A549 (cell line): Measurements from ENCODE around the gene AARSD1. TPM values are rescaled to one million over a fixed set of nuclear protein-coding genes. Genes with fewer than 3 reads are reported as not detected.
"Not testable (repeated sequence)": the region's sequence is repeated elsewhere in the genome, so short reads cannot be mapped to it uniquely, and the experiment has no call there.

Experiments used
- ATAC-seq, 2 experiments: fragments of 200-7000 bp in 1 of 2; fragments of >200 bp in 1 of 2; cut with Nextera tagmentation in 1 of 2; cut with Tn5 transposase in 1 of 2; 3 replicates each; pipeline versions ENCODE4 v1.8.0 to v1.9.1; 2018 to 2020; ENCODE audit warnings: mild to moderate bottlenecking in 1 of 2, moderate library complexity in 1 of 2
- CTCF ChIA-PET: fragments of 300-600 bp; sonication (Branson Sonifier 250); formaldehyde crosslinking; extraction: SDS; loops from one replicate; lab custom pipeline; 2021; ENCODE audit warnings: antibody characterized with exemption, inconsistent platforms; lab: Yijun Ruan, JAX
- POLR2A ChIA-PET: fragments of 350-600 bp; formaldehyde crosslinking; extraction: SDS; loops from one replicate; lab custom pipeline; 2021; ENCODE audit warnings: antibody characterized with exemption, inconsistent platforms; lab: Yijun Ruan, JAX
- DNase-seq, 2 experiments: peaks; one replicate each; pipeline versions ENCODE4 v3.0.0 to v3.0.0-alpha.2; 2011 to 2016; ENCODE audit warnings: low read depth in 1 of 2, low spot score in 1 of 2
- FAIRE-seq: peaks from 2 replicates; lab custom pipeline; 2011; peaks lifted over from hg19 to GRCh38; lab: Jason Lieb, UNC
- H3K27ac ChIP-seq, 2 experiments: fragments of >200 bp; sonication (Bioruptor Twin); formaldehyde crosslinking; 3 replicates each; pipeline ENCODE4 v1.5.1; 2016 to 2017
- H3K4me1 ChIP-seq: fragments of >200 bp; sonication (Bioruptor Twin); formaldehyde crosslinking; 3 replicates; pipeline ENCODE4 v1.6.1; 2016
- H3K4me2 ChIP-seq: fragments of >200 bp; sonication (Bioruptor Twin); formaldehyde crosslinking; 3 replicates; pipeline ENCODE4 v1.6.1; 2016
- H3K4me3 ChIP-seq: fragments of >200 bp; sonication (Bioruptor Twin); formaldehyde crosslinking; 3 replicates; pipeline ENCODE4 v1.5.1; 2016
- H3K9me3 ChIP-seq: fragments of >200 bp; sonication (Bioruptor Twin); formaldehyde crosslinking; 3 replicates; pipeline ENCODE4 v1.6.1; 2016
- CBX8 ChIP-seq: fragments of 200-600 bp; sonication (generic); IDR thresholded peaks from 2 replicates; pipeline ENCODE4 v1.6.1; 2016
- CEBPB ChIP-seq, 2 experiments: fragments of >200 bp in 1 of 2; sonication (Bioruptor Twin) in 1 of 2; formaldehyde crosslinking in 1 of 2; IDR thresholded peaks; 2 replicates each; pipeline ENCODE4 v1.6.1; 2012 to 2016
- CHD4 ChIP-seq: fragments of 200-600 bp; sonication (generic); IDR thresholded peaks from 2 replicates; pipeline ENCODE4 v1.6.1; 2016; ENCODE audit warnings: antibody characterized with exemption, mild to moderate bottlenecking, borderline replicate concordance
- CTCF ChIP-seq: fragments of >200 bp; sonication (Bioruptor Twin); formaldehyde crosslinking; IDR thresholded peaks from 3 replicates; pipeline ENCODE4 v1.5.1; 2016
- ESRRA ChIP-seq: fragments of 150-350 bp; IDR thresholded peaks from 2 replicates; pipeline ENCODE4 v1.6.1; 2014; ENCODE audit warnings: mild to moderate bottlenecking, low read length, borderline replicate concordance
- HOXA7 ChIP-seq: fragments of 250-450 bp; sonication (Bioruptor Pico); IDR thresholded peaks from 2 replicates; pipeline ENCODE4 v1.5.0; 2020; ENCODE audit warnings: mild to moderate bottlenecking, moderate library complexity
- HOXB13 ChIP-seq: fragments of 250-450 bp; sonication (Bioruptor Pico); IDR thresholded peaks from 2 replicates; pipeline ENCODE4 v1.5.0; 2020; ENCODE audit warnings: low read depth, mild to moderate bottlenecking, moderate library complexity
- JUN ChIP-seq, 2 experiments: fragments of >200 bp; sonication (Bioruptor Twin); formaldehyde crosslinking; IDR thresholded peaks; 2 replicates in 1 of 2; 3 replicates in 1 of 2; pipeline ENCODE4 v1.6.1; 2016 to 2017
- MYC ChIP-seq: IDR thresholded peaks from 2 replicates; pipeline ENCODE4 v1.6.1; 2012; ENCODE audit warnings: mild to moderate bottlenecking, inconsistent platforms, low read length, improper control_type of control experiment, borderline replicate concordance
- NFE2L2 ChIP-seq: fragments of 150-350 bp; conservative IDR thresholded peaks from 2 replicates; pipeline ENCODE4 v1.6.1; 2014; ENCODE audit warnings: low read length
- NPAS2 ChIP-seq: fragments of 250-450 bp; sonication (Bioruptor Pico); IDR thresholded peaks from 2 replicates; pipeline ENCODE4 v1.8.0; 2022; ENCODE audit warnings: mild to moderate bottlenecking, moderate library complexity, borderline replicate concordance
- RAD21 ChIP-seq, 2 experiments: fragments of >200 bp in 1 of 2; sonication (Bioruptor Twin) in 1 of 2; formaldehyde crosslinking in 1 of 2; IDR thresholded peaks in 1 of 2; conservative IDR thresholded peaks in 1 of 2; 2 replicates in 1 of 2; 3 replicates in 1 of 2; pipeline ENCODE4 v1.6.1; 2012 to 2018; ENCODE audit warnings: inconsistent platforms in 1 of 2
- TFCP2L1 ChIP-seq: fragments of 250-450 bp; sonication (Bioruptor Pico); IDR thresholded peaks from 2 replicates; pipeline ENCODE4 v1.5.0; 2021; ENCODE audit warnings: mild to moderate bottlenecking
- TP53 ChIP-seq: fragments of 250-450 bp; sonication (Bioruptor Pico); IDR thresholded peaks from 2 replicates; pipeline ENCODE4 v1.5.0; 2021; ENCODE audit warnings: mild to moderate bottlenecking, moderate library complexity
- ZFP36 ChIP-seq: fragments of 450-650 bp; IDR thresholded peaks from 2 replicates; pipeline ENCODE4 v1.6.1; 2014; ENCODE audit warnings: borderline replicate concordance; ENCODE audit not compliant: partially characterized antibody
- WGBS: methylation state at CpG from one replicate; pipeline ENCODE4 v1.1.6; 2017; ENCODE audit errors: missing lambda C conversion rate; 5-methylcytosine and 5-hydroxymethylcytosine counted together
- polyA plus RNA-seq, 4 experiments: library from polyadenylated mRNA; depleted of rRNA in 3 of 4; stranded (reverse); fragments of >200 nt; fragmentation: RNase III in 1 of 4; extraction: RNeasy Plus Mini Kit Qiagen cat#74134 plus additional on column Dnase treatment in 1 of 4; gene quantifications; 2 replicates in 3 of 4; 3 replicates in 1 of 4; pipeline ENCODE4 v1.2.3, GENCODE V29; 2011 to 2017
- TF ChIP-seq, protein P1 (sequence below): fragments of >200 bp; sonication (Bioruptor Twin); formaldehyde crosslinking; IDR thresholded peaks from 2 replicates; pipeline ENCODE4 v1.6.1; 2016
- TF ChIP-seq, protein P2 (sequence below): fragments of >200 bp; sonication (Bioruptor Twin); formaldehyde crosslinking; IDR thresholded peaks from 3 replicates; pipeline ENCODE4 v1.6.1; 2016
- TF ChIP-seq, protein P3 (sequence below): fragments of 150-350 bp; IDR thresholded peaks from 2 replicates; pipeline ENCODE4 v1.6.1; 2014; ENCODE audit warnings: low read depth, mild to moderate bottlenecking, low read length
- TF ChIP-seq, protein P4 (sequence below): IDR thresholded peaks from 2 replicates; pipeline ENCODE4 v1.6.1; 2012

The AARSD1 gene
- polyA plus RNA-seq, 2 of the 4 experiments (the other 2 are of a cell fraction): 66.6 to 70.7 TPM

DNA sequence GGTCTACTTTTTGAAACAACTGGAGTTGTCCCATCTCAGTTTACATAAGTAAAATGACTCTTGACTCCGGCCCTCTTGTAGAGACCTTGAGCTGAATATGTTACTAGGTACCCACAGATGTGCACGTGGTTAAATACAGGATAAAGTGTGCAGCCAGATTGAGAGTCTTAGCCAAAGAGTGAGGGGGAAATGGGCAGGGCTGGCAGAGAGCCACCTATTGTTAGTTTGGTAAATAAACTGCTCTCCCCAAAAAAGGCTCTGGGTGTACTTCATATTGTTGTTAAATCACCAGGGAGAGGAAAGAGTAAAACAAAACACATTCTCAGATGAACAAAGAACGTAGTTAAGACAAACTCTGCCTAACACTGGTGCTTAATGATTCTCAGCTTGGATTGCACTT is 43.3 kb downstream of the AARSD1 start:
- ATAC-seq (peak in 1 of 2 experiments; percentile 42; a peak in 3 of 6 replicates), DNase-seq (no peak), FAIRE-seq (no peak)
- ChIA-PET POLR2A (no interaction called here), CTCF (interaction anchor here (0.8 to 17.6 kb wide), 7 partner anchors 8 to 157 kb away, joined by 3 to 372 read pairs (median 5); partner anchors contain the start of genes AOC2 and AOC3)
- no peak overlapping the region for H3K4me3 ChIP-seq
- H3K4me2 ChIP-seq: no peak overlapping the region
- 48% methylated on average over 3 of the region's 3 CpGs for WGBS
- H3K9me3 ChIP-seq: no peaks in the 10 kb centered on the region
- TF ChIP-seq CEBPB (IDR thresholded peaks at IDR 0.05): no peak
- TF ChIP-seq RAD21 (conservative IDR thresholded peaks at IDR 0.05 in 1 of 2, IDR thresholded peaks at IDR 0.05 in 1 of 2): no peak
- TF ChIP-seq TP53 (CRISPR knock-in tag): no peak
- TF ChIP-seq JUN (IDR thresholded peaks at IDR 0.05): no peak
- H3K27ac ChIP-seq: no peak overlapping the region
- H3K4me1 ChIP-seq: peaks cover 10% of the 10 kb centered on the region

DNA sequence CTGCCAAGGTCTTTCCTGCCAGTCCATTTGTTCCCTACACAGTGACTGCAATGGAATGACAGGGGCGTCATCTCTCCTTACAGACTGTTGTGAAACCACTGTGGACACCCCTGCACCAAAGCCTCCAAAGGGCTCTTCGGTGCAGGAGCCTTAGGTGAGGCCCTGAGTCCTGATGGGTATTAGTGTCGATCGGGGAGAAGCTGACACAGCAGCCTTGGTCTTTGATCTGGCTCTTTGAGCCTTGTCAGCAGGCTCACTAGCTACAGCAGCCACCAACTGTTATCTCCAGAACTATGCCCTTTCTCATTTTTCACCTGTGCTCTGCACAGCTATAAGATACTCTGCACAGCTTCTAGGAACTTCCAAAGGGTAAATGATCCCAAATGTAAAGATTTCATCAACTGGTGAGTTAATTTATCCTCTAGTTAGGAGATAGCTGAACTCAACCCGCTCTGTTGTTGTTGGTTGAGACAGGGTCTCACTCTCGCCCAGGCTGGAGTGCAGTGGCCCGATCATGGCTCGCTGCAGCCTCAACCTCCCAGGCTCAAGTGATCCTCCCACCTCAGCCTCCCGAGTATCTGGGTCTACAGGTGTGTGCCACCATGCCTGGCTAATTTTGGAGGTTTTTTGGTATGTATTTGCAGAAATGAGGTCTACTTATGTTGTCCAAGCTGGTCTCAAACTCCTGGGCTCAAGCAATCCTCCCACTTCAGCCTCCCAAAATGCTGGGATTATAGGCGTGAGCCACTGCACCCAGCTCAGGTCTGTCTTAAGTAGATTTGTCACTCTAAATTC is 44.0 kb downstream of the AARSD1 start:
- peaks cover 10% of the 10 kb centered on the region for H3K4me1 ChIP-seq
- peak in 1 of 2 experiments; percentile 42; a peak in 3 of 6 replicates for ATAC-seq
- H3K27ac ChIP-seq: no peak overlapping the region
- H3K4me3 ChIP-seq: no peak overlapping the region
- CTCF ChIA-PET: interaction anchor here (0.8 to 17.6 kb wide), 8 partner anchors 9 to 157 kb away, joined by 3 to 372 read pairs (median 5); partner anchors contain the start of genes AOC2 and AOC3
- H3K4me2 ChIP-seq: no peak overlapping the region
- H3K9me3 ChIP-seq: no peaks in the 10 kb centered on the region
- WGBS: 91% methylated on average over 10 of the region's 10 CpGs
- FAIRE-seq: no peak
- POLR2A ChIA-PET: interaction anchor here (1.0 kb wide), 1 partner anchor 78 kb away, joined by 3 read pairs; the partner anchor contains the start of gene RPL27
- no peak for TF ChIP-seq MYC
- TF ChIP-seq, protein P1, sequence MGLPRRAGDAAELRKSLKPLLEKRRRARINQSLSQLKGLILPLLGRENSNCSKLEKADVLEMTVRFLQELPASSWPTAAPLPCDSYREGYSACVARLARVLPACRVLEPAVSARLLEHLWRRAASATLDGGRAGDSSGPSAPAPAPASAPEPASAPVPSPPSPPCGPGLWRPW: no peak
- TF ChIP-seq ZFP36: no peak
- no peak for TF ChIP-seq HOXB13 (CRISPR knock-in tag)
- no peak for TF ChIP-seq CTCF
- TF ChIP-seq, protein P2, sequence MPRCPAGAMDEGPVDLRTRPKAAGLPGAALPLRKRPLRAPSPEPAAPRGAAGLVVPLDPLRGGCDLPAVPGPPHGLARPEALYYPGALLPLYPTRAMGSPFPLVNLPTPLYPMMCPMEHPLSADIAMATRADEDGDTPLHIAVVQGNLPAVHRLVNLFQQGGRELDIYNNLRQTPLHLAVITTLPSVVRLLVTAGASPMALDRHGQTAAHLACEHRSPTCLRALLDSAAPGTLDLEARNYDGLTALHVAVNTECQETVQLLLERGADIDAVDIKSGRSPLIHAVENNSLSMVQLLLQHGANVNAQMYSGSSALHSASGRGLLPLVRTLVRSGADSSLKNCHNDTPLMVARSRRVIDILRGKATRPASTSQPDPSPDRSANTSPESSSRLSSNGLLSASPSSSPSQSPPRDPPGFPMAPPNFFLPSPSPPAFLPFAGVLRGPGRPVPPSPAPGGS: no peak
- TF ChIP-seq, protein P3, sequence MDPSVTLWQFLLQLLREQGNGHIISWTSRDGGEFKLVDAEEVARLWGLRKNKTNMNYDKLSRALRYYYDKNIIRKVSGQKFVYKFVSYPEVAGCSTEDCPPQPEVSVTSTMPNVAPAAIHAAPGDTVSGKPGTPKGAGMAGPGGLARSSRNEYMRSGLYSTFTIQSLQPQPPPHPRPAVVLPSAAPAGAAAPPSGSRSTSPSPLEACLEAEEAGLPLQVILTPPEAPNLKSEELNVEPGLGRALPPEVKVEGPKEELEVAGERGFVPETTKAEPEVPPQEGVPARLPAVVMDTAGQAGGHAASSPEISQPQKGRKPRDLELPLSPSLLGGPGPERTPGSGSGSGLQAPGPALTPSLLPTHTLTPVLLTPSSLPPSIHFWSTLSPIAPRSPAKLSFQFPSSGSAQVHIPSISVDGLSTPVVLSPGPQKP: no peak
- TF ChIP-seq HOXA7 (CRISPR knock-in tag): no peak
- TF ChIP-seq CBX8: no peak
- TF ChIP-seq, protein P4, sequence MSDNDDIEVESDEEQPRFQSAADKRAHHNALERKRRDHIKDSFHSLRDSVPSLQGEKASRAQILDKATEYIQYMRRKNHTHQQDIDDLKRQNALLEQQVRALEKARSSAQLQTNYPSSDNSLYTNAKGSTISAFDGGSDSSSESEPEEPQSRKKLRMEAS: no peak
- no peak for TF ChIP-seq TFCP2L1 (CRISPR knock-in tag)
- no peak for TF ChIP-seq CHD4
- TF ChIP-seq NPAS2 (CRISPR knock-in tag): no peak
- TF ChIP-seq NFE2L2: no peak
- no peak for TF ChIP-seq CEBPB (IDR thresholded peaks at IDR 0.05)
- TF ChIP-seq ESRRA: no peak
- DNase-seq: no peak

GRCh38 chr17:42919522-42920077 is 44.7 kb downstream of the AARSD1 start:
- FAIRE-seq, H3K4me3 ChIP-seq, ATAC-seq, DNase-seq, H3K9me3 ChIP-seq, H3K27ac ChIP-seq: not testable (repeated sequence)
- CTCF ChIA-PET: interaction anchor here (0.9 to 17.6 kb wide), 8 partner anchors 9 to 371 kb away, joined by 3 to 372 read pairs (median 4); partner anchors contain the start of genes AOC2 and AOC3
- Histone ChIP-seq H3K4me1 (peaks cover 10% of the 10 kb centered on the region), H3K4me2 (peak overlapping the region; percentile 49; the same call in 1 of the 3 replicates)
- 84% methylated on average over 10 of the region's 10 CpGs for WGBS
- POLR2A ChIA-PET: interaction anchor here (1.0 kb wide), 1 partner anchor 78 kb away, joined by 3 read pairs; the partner anchor contains the start of gene RPL27
